A673 (cell line): ENCODE results near the gene TMEM131L. TPM values are rescaled to one million over a fixed set of nuclear protein-coding genes. Genes with fewer than 3 reads are reported as not detected.

ENCODE experiments used
- BruUV-seq: library from RNA; stranded (reverse); fragments of 400-500 nt; replicated peaks from 2 replicates; lab custom pipeline; 2021; lab: Mats Ljungman, UMichigan
- CTCF ChIA-PET: fragments of 300-600 bp; sonication (Branson Sonifier 250); formaldehyde crosslinking; loops from one replicate; lab custom pipeline; 2022; ENCODE audit warnings: antibody characterized with exemption; lab: Charles Lee
- POLR2A ChIA-PET: fragments of 300-600 bp; sonication (Branson Sonifier 250); formaldehyde crosslinking; loops from one replicate; lab custom pipeline; 2022; ENCODE audit warnings: antibody characterized with exemption; ENCODE audit not compliant: low non-redundant PET; lab: Charles Lee
- DNase-seq: peaks from one replicate; pipeline ENCODE4 v3.0.0-alpha.2; 2015; ENCODE audit warnings: low spot score
- H3K27ac ChIP-seq: fragments of 200-600 bp; sonication (generic); 2 replicates; pipeline ENCODE4 v1.5.1; 2016; ENCODE audit warnings: mixed run types, low read depth, mild to moderate bottlenecking, mixed read lengths, antibody characterized with exemption, low read length; ENCODE audit not compliant: poor library complexity, severe bottlenecking
- H3K27me3 ChIP-seq: fragments of 200-600 bp; sonication (generic); replicated peaks from 2 replicates; pipeline ENCODE4 v1.6.1; 2017; ENCODE audit warnings: mixed run types, low read depth, mild to moderate bottlenecking, mixed read lengths, antibody characterized with exemption, low read length; ENCODE audit not compliant: insufficient read depth, poor library complexity
- H3K36me3 ChIP-seq: fragments of 200-600 bp; sonication (generic); 2 replicates; pipeline ENCODE4 v1.6.1; 2016; ENCODE audit warnings: mixed run types, mild to moderate bottlenecking, mixed read lengths, antibody characterized with exemption, low read length; ENCODE audit not compliant: insufficient read depth, poor library complexity, severe bottlenecking
- H3K4me1 ChIP-seq: fragments of 200-600 bp; sonication (generic); 2 replicates; pipeline ENCODE4 v1.6.1; 2017; ENCODE audit warnings: mixed run types, mild to moderate bottlenecking, mixed read lengths, antibody characterized with exemption, low read length; ENCODE audit not compliant: insufficient read depth, poor library complexity, severe bottlenecking
- H3K4me3 ChIP-seq: fragments of 200-600 bp; sonication (generic); 2 replicates; pipeline ENCODE4 v1.5.1; 2016; ENCODE audit warnings: low read depth, mixed run types, mild to moderate bottlenecking, mixed read lengths, low read length; ENCODE audit not compliant: poor library complexity, severe bottlenecking
- H3K9me3 ChIP-seq: fragments of 200-600 bp; sonication (generic); 2 replicates; pipeline ENCODE4 v1.6.1; 2016; ENCODE audit warnings: mixed run types, low read depth, mild to moderate bottlenecking, mixed read lengths, antibody characterized with exemption, low read length; ENCODE audit not compliant: poor library complexity, severe bottlenecking
- CTCF ChIP-seq: fragments of 300-800, 200-600 bp; sonication (generic); conservative IDR thresholded peaks from 2 replicates; pipeline ENCODE4 v1.5.1; 2017; ENCODE audit warnings: low read depth, mild to moderate bottlenecking, antibody characterized with exemption, low read length, moderate library complexity, mixed read lengths
- EZH2 ChIP-seq: fragments of 200-600 bp; sonication (generic); IDR thresholded peaks from 2 replicates; pipeline ENCODE4 v1.6.1; 2017; ENCODE audit warnings: borderline replicate concordance, low read depth, mild to moderate bottlenecking, mixed read lengths, antibody characterized with exemption, low read length; ENCODE audit not compliant: poor library complexity, severe bottlenecking
- intact Hi-C: fragments of 100-400 bp; cut with micrococcal nuclease; formaldehyde crosslinking; loops from one replicate; pipeline ENCODE4 v1.10.0; 2022; ENCODE audit not compliant: unreplicated experiment
- total RNA-seq: library from RNA; stranded (reverse); gene quantifications from 2 replicates; pipeline ENCODE4 v1.2.3, GENCODE V29; 2021

Gene TMEM131L
- total RNA-seq, 1 experiment from 2014 or later, result 18.4 TPM

GRCh38 chr4:153643406-153644383, 177.5 kb downstream of the TMEM131L start:
- Histone ChIP-seq H3K27me3 (no peaks in the 10 kb centered on the region), H3K36me3 (no peaks in the 10 kb centered on the region), H3K4me1 (no peaks in the 10 kb centered on the region), H3K4me3 (no peak overlapping the region), H3K27ac (no peak overlapping the region), H3K9me3 (no peaks in the 10 kb centered on the region)
- POLR2A ChIA-PET, result no interaction called here
- intact Hi-C loops, result loop anchor here (2.0 to 10.0 kb wide), 2 partner anchors 209 to 299 kb away; partner anchors contain the start of gene MND1
- BruUV-seq, result no TSS peak
- CTCF ChIA-PET, result interaction anchor here (1.1 to 1.2 kb wide), 2 partner anchors 177 to 211 kb away, joined by 3 read pairs; no protein-coding TSS in a partner anchor
- peak; percentile 80 for DNase-seq
- TF ChIP-seq EZH2, result no peak
- TF ChIP-seq CTCF, result peak; percentile 70

- intact Hi-C loops, result loop anchor here (5.0 to 10.0 kb wide), 2 partner anchors 210 to 503 kb away; no protein-coding TSS in a partner anchor
- BruUV-seq, result no TSS peak
- ChIA-PET POLR2A (no interaction called here), CTCF (interaction anchor here (0.7 to 1.1 kb wide), 2 partner anchors 8 to 105 kb away, joined by 3 read pairs; no protein-coding TSS in a partner anchor)
- Histone ChIP-seq H3K4me3 (no peak overlapping the region), H3K27ac (no peak overlapping the region), H3K36me3 (no peaks in the 10 kb centered on the region), H3K27me3 (no peaks in the 10 kb centered on the region), H3K9me3 (no peaks in the 10 kb centered on the region), H3K4me1 (no peaks in the 10 kb centered on the region)
- no peak for TF ChIP-seq EZH2
- TF ChIP-seq CTCF, result peak; percentile 53
- DNase-seq, result peak; percentile 38
These were observed 179.0 kb downstream of the TMEM131L start for GRCh38 chr4:153645183-153645582.

GRCh38 chr4:153646261-153646660, 180.1 kb downstream of the TMEM131L start:
- no peak for DNase-seq
- Histone ChIP-seq H3K27ac (no peak overlapping the region), H3K9me3 (no peaks in the 10 kb centered on the region), H3K27me3 (no peaks in the 10 kb centered on the region), H3K36me3 (no peaks in the 10 kb centered on the region), H3K4me3 (no peak overlapping the region), H3K4me1 (peaks cover 7% of the 10 kb centered on the region)
- intact Hi-C loops, result loop anchor here (5.0 to 10.0 kb wide), 2 partner anchors 211 to 504 kb away; no protein-coding TSS in a partner anchor
- ChIA-PET POLR2A (no interaction called here), CTCF (no interaction called here)
- BruUV-seq, result no TSS peak
- TF ChIP-seq EZH2, result no peak
- no peak for TF ChIP-seq CTCF
